ENCODE measurements around the gene OGA.

Gene OGA

GRCh38 chr10:101766753-101767599 lies 51.3 kb downstream of the OGA start:
- no peak for DNase-seq (ENCODE audit: low read depth)
- H3K4me3 ChIP-seq (ENCODE audit: low read depth, low read length) = no peak overlapping the region
- TF ChIP-seq CTCF (IDR thresholded peaks at IDR 0.05; ENCODE audit: control insufficient read depth, extremely low read depth, insufficient read depth) = no peak

GRCh38 chr10:101766306-101766705 lies 51.9 kb downstream of the OGA start:
- H3K4me3 ChIP-seq (ENCODE audit: low read depth, low read length) = no peak overlapping the region
- DNase-seq (ENCODE audit: low read depth) = no peak
- no peak for TF ChIP-seq CTCF (IDR thresholded peaks at IDR 0.05; ENCODE audit: control insufficient read depth, extremely low read depth, insufficient read depth)

DNA sequence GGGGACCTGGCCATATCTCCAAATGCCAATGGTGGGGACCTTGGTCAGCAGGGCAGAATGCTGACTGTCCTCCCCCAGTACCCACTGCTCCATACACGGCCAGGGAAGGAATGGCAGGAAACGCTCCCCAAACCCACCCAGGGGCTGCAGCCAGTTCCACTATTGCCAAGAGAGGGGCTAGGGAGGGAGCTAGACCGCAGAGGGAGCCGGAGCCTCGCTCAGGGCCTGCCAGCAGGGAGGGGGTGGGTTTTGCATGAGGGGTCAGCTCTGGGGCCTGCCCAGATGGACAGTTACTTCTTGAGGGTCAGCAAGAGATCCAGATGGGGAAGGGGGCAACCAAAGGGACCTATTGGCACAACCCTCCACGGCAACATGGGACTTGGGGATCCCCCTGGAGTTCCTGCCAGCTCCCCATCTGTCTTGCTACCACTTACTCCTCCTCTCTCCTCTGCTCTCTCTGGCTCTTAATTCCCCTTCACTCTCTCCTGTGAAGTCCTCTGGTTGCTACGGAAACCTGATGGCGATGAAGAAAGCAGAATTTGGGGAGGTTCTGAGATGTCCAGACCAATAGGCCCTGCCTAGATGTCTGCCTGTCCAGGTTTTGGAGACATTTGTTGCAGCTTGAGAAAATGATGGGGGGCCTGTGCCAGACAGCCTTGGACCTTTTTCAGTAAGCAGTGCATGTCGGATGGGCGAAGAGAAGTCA lies 55.0 kb downstream of the OGA start:
- no peak overlapping the region for H3K4me3 ChIP-seq (ENCODE audit: low read depth, low read length)
- no peak for TF ChIP-seq CTCF (IDR thresholded peaks at IDR 0.05; ENCODE audit: control insufficient read depth, extremely low read depth, insufficient read depth)
- no peak for DNase-seq (ENCODE audit: low read depth)

DNA sequence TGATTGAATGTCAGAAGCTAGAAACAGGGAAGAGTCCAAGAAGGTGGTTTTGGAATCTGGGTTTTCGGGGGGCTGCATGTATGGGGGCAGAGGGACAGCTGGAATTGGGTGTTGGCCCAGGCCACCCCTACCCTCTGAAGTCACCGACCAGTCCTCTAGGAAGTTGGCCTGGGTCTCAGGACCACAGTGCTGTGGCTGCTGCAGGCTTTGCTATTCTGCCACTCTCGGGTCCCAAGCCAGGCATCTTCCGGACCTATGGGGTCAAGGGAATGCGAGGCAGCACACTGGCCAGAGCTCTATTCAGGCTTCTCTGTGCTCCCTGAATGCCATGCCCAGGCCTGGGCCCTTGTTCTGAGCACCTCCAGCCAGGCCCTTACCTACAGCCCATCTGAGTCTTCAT lies 55.5 kb downstream of the OGA start:
- no peak overlapping the region for H3K4me3 ChIP-seq (ENCODE audit: low read depth, low read length)
- DNase-seq (ENCODE audit: low read depth) = no peak
- no peak for TF ChIP-seq CTCF (IDR thresholded peaks at IDR 0.05; ENCODE audit: control insufficient read depth, extremely low read depth, insufficient read depth)

DNA sequence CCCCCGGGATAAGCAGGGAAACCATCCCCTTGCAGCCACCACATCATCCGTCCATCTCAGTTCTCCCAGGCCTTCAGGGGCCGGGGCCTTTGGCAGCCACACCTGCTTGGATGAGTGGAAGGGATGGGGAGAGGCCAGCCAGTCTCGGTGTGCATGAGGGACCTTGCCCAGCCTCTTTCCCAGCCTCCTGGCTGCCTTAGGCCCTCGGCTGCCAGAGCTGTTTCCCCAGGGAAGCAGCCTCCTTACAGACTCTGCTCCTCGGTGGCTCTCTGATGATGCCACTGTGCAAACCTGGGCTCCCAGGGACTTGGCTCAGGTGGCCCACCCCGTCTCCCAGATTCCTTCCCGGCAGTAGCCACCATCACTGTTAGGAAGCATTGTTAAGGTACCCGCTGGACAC lies 57.0 kb downstream of the OGA start:
- no peak for TF ChIP-seq CTCF (IDR thresholded peaks at IDR 0.05; ENCODE audit: control insufficient read depth, extremely low read depth, insufficient read depth)
- DNase-seq (ENCODE audit: low read depth) = no peak
- H3K4me3 ChIP-seq (ENCODE audit: low read depth, low read length) = no peak overlapping the region

- no peak for DNase-seq (ENCODE audit: low read depth)
- no peak for TF ChIP-seq CTCF (IDR thresholded peaks at IDR 0.05; ENCODE audit: control insufficient read depth, extremely low read depth, insufficient read depth)
- no peak overlapping the region for H3K4me3 ChIP-seq (ENCODE audit: low read depth, low read length)
Measured at GRCh38 chr10:101760510-101760909, 57.7 kb downstream of the OGA start.

All from LNCaP clone FGC (cell line).